Activated naive CD4-positive, alpha-beta T cell treated with anti-CD3 and anti-CD28 coated beads, Interleukin-2, amount 50 U/mL, for 24 hours (primary cell): ENCODE measurements around the gene RNASE4.
"Not testable (repeated sequence)": the region's sequence is repeated elsewhere in the genome, so short reads cannot be mapped to it uniquely, and the experiment has no call there.

ENCODE experiments used
- H3K27ac Mint-ChIP-seq: one replicate; pipeline ENCODE4 v1.8.0; 2021; ENCODE audit warnings: mild to moderate bottlenecking, mixed read lengths
- H3K27me3 Mint-ChIP-seq: one replicate; pipeline ENCODE4 v1.8.0; 2021; ENCODE audit warnings: mixed read lengths
- H3K36me3 Mint-ChIP-seq: one replicate; pipeline ENCODE4 v1.8.0; 2021; ENCODE audit warnings: mixed read lengths
- H3K4me1 Mint-ChIP-seq: one replicate; pipeline ENCODE4 v1.8.0; 2021; ENCODE audit warnings: mixed read lengths
- H3K4me3 Mint-ChIP-seq: one replicate; pipeline ENCODE4 v1.8.0; 2021; ENCODE audit warnings: mild to moderate bottlenecking, mixed read lengths
- H3K9me3 Mint-ChIP-seq: one replicate; pipeline ENCODE4 v1.8.0; 2021; ENCODE audit warnings: mixed read lengths

RNASE4 gene

DNA sequence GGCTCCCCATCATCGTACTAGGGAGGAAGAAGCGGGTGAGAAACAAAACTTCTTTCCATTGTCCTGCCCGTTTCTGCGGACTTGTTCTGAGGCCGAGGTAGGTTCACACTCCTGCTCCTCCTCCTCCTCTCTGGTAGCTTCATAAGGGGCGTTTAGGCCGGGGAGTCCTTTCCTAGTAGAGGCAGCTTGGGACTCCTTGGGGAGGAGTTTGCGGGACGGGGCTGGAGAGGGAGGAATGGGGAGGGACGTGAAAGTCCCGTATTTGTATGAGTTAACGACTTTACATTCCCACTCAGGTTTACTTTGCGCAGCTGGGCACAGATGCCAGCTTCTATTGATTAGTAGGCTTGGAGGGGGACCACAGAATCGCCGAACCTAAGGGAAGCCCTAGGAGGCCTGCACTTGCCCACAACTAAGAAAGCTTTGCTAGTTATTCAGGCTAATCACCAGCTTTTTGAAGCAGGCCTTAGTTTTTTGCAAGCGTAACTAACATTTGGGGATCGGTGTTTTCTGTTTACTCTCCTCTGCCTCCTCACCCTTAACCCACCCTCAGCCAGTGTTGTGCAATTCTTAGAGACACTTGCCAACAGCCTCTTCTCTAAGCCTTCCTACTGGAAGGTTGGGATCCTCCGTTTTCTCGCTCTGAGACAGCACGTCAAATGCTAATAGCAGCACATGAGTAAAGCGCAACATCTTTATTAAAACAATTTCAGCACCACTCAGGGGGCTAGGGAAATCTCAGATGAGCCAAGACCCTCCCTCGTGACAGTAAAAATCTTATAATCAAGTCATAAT is 499 bp downstream of the RNASE4 start:
- Mint-ChIP-seq H3K4me3 (peak overlapping the region; percentile 50), H3K4me1 (peaks cover 26% of the 10 kb centered on the region), H3K27me3 (no peaks in the 10 kb centered on the region), H3K36me3 (no peaks in the 10 kb centered on the region), H3K27ac (peak overlapping the region; percentile 73), H3K9me3 (no peaks in the 10 kb centered on the region)

DNA sequence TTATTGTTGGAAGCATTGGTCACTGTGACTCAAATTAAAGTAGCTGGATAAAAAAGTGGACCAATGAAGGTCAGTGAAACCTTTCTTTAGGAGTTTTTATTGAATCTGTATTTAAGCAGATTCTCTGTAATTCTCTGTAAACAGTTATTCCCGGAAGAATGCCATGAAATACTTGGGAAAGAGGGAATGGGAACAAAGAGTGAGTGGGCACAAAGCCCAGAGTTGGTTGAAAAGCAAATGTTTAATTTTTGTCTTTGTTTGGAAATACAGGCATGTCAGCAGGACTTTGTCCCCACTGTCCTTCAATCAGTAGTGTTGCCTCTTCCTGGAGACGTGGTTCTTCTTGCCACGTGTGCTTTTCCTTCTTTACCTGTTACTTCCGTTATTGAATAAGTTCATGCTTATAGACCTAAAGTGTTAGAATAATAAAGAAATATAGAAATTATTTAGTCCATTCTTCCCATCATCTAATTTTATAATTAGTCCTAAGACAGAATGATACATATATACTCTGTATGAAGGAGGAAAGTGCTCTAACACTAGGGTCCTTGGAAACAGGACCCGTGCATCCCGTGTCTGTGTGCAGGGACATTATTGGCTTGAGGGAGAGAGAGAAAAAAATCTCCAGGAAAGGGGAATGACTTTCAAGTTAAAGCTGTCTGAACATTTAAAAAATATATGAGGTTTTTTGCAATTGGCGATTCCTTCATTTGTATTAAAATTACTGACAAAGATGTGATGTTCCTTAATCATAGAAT is 2.2 kb downstream of the RNASE4 start:
- Mint-ChIP-seq H3K9me3 (no peaks in the 10 kb centered on the region), H3K27ac (no peak overlapping the region), H3K4me3 (no peak overlapping the region), H3K36me3 (no peaks in the 10 kb centered on the region), H3K27me3 (no peaks in the 10 kb centered on the region), H3K4me1 (peaks cover 16% of the 10 kb centered on the region)

DNA sequence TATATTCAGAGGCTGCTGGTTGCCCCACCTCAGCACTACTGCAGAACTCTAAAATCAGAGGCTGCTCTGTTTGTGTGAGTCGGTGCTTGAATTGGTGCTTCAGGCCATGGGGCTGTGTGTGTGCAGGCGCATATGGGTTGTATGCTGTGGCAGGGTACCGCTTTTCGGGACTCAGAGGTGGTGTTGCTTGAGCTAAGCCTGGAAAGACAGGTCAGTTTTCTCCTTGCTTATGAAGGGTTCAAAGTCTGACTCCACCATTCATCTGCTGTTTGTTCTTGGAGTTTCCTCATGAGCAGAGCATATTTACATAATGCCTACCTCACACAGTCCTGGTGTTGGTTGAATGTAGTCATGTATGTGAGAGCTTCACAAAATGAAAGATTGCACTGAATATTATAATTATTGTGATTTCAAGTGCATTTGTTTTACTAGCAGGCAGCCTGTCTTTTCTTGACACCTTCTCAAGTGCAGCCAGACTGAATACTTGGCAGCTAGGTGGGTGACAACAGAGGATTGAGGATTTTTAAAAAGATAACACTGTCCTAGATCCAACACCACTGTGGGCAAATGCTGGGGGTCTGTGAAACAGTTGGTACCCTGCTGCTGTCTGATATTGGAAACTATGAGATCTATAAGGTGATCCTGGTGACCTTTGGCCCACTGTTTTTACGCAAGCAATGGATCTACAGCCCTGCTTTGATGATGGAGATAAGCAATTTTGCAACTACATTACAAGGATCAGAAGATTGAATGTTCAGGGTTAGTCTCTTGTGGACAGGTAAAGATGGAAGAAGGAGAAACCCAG is 3.2 kb downstream of the RNASE4 start:
- no peak overlapping the region for H3K4me3 Mint-ChIP-seq
- no peaks in the 10 kb centered on the region for H3K36me3 Mint-ChIP-seq
- no peak overlapping the region for H3K27ac Mint-ChIP-seq
- no peaks in the 10 kb centered on the region for H3K27me3 Mint-ChIP-seq
- no peaks in the 10 kb centered on the region for H3K9me3 Mint-ChIP-seq
- peaks cover 11% of the 10 kb centered on the region for H3K4me1 Mint-ChIP-seq

DNA sequence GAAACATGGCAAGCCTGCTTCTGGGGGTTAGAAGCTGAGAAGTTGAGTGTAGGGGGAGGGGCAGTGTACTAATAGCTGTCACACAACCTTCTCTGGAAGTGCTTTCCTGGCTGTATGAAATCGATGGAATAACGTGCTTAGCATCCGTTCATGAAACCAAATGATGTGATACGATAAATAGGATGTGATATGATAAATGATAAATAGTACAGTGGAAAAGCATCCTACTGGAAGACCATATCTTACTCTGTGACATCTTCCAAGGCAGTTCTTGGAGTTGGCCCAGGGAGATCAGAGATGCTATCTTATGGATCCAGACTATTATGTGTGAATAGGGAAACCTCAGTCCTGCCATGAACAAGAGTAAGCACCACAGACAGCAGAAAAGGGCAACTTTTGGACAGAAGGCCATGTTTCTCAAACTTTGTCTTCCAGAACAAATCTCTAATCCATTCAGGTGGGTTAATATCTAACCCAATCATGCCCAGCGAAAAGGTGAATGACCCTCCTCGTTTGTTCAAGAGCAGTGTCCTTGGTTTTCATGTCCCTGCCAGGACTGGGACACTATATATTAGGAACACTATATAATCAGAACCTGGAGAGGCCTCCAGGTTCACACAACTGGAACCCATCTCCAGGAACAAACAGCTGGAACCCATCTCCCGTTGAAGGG is 3.9 kb downstream of the RNASE4 start, which contains the start of gene ANG:
Gene ANG, plus strand, starts transcription at position 598 of the 673 bp plus-strand sequence. CDS start 4,801 bp downstream, outside the sequence.
- H3K9me3 Mint-ChIP-seq: no peaks in the 10 kb centered on the region
- H3K27me3 Mint-ChIP-seq: no peaks in the 10 kb centered on the region
- no peak within 1 kb of the TSS for H3K27ac Mint-ChIP-seq
- H3K36me3 Mint-ChIP-seq: no peaks in the 10 kb centered on the region
- no peak within 1 kb of the TSS for H3K4me3 Mint-ChIP-seq
- peaks cover 11% of the 10 kb centered on the region for H3K4me1 Mint-ChIP-seq

DNA sequence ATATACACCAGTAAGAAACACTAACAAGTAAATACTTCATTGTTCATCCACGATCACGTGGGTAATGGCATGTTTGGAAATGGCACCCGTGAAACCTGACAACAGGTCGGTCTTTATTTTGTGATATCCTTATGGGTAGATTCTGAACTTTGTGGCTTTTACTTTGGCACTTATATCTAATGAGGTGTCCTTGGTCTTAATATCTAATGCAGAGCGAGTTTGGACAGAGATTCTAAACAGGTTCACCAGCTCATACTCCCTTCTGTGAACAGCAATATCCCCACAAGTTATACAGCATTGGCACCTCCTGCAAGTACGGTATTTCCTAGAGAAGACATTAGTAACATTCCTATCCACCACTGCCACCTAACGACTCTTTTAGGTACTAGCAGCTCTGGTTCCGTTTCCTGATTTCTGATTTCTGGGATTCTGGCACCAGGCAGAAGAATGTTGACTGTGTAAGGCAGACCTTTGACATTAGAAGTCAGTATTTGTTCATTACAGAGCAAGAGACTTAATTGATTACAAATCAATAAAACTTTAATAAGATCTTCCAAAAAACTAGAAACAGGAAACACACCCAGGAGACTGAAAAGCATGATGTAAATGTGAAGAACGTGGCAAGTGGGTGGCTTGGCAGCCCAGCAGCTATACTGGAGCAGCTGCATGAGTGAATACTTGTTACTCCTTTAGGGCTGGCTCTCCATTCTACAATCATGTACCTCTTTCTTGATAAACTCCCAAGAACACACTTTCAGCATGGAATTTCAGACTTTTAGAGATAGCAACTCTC is 6.7 kb downstream of the RNASE4 start:
- Mint-ChIP-seq H3K36me3 (no peaks in the 10 kb centered on the region), H3K4me3 (no peak overlapping the region), H3K27me3 (peaks cover 2% of the 10 kb centered on the region), H3K27ac (no peak overlapping the region), H3K9me3 (no peaks in the 10 kb centered on the region), H3K4me1 (peaks cover 7% of the 10 kb centered on the region)

DNA sequence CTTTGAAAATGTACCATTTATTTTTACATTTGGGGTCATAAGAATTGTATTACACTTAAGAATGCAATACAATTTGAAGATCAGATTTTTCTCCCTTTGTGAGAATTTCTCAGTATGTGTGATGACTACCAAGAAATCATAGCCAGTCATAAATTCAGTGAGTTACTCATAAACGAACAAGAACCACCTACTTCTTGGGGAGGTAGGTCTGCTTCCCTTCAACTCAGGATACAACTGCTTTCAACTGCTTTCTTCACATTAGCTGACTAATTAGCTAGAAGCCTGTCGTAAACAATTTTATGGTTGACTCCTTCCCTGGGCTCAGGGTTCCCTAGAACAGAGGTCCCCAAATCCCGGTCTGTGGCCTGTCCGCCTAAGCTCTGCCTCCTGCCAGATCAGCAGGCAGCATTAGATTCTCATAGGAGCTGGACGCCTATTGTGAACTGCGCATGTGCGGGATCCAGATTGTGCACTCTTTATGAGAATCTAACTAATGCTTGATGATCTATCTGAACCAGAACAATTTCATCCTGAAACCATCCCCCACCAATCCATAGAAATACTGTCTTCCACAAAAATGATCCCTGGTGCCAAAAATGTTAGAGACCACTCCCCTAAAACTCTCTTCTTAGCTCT is 7.9 kb downstream of the RNASE4 start:
- Mint-ChIP-seq H3K36me3 (no peaks in the 10 kb centered on the region), H3K9me3 (no peaks in the 10 kb centered on the region), H3K27ac (no peak overlapping the region), H3K4me3 (no peak overlapping the region), H3K27me3 (peaks cover 2% of the 10 kb centered on the region), H3K4me1 (peaks cover 7% of the 10 kb centered on the region)

DNA sequence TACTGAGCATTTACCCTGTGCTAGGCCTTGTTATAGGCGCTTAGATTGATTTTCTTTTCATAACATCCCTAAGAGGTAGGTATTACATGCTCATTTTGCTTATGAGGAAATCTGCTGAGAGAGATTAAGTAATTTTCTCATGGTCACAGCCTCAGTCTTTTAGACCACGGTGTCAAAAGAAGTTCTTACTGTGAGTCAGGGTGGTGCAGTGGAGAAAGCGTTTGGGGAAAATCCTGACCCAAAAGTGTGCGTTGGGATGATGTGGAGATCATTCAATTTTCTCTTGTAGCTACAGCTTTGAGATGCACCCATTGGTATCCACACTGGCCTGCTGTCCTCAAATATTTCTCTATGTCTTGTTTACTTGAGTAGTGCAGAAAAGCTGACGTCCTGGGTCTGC is 12.4 kb downstream of the RNASE4 start:
- H3K27ac Mint-ChIP-seq: no peak overlapping the region

DNA sequence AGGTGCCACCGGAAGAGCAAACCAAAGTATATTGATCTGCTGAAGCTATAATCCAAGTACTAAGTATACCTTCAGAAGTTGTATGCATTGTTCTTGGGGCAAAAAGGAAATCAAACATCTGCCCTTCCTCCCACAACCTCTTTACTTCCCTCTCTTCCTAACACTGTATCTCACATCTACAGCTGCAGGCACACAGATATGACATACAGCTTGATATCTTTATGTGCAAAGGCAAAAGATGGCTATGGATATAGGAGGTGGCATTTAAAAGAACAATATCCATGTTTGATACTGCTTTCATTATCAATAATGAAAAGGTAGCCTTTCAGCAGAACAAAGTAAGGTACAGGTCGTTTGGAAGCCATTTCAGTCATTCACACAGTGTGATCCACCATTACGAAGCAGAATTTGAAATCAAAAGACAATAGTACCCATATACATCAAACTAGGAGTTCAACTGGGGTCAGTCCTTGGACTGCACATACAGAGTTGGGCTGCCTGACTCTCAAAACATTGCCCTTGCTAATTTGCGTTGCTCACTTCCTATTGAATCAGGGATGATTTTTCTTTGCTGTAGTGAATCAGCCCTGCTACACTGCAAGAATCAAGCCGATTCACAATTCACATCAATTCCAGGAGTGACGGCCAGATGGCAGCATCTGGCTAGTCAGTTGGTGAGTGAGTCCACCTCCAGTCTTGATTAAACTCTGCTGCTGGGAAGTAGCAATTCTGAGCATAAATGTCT is 13.1 kb downstream of the RNASE4 start:
- peaks cover 2% of the 10 kb centered on the region for H3K27me3 Mint-ChIP-seq
- H3K9me3 Mint-ChIP-seq: no peaks in the 10 kb centered on the region
- H3K27ac Mint-ChIP-seq: no peak overlapping the region
- no peaks in the 10 kb centered on the region for H3K4me1 Mint-ChIP-seq
- H3K36me3 Mint-ChIP-seq: no peaks in the 10 kb centered on the region
- H3K4me3 Mint-ChIP-seq: no peak overlapping the region

More for the DNA sequence above, 12.4 kb downstream of the RNASE4 start:
- Mint-ChIP-seq H3K36me3 (no peaks in the 10 kb centered on the region), H3K27me3 (peaks cover 2% of the 10 kb centered on the region), H3K9me3 (no peaks in the 10 kb centered on the region), H3K4me1 (no peaks in the 10 kb centered on the region), H3K4me3 (no peak overlapping the region)

DNA sequence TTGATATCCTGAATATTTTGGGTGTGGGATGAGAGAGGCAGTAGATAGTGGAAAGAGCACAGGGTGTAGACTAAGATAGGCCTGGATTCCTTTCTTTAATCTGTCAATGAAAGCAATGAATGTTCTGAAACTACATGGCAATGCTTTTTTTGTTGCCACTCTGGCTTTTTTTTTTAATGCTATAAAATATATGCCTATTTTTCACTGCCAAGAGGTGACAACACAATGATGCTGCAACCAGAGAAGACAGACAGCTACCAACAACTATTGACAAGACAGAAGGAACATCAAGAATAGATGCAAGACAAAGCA is 13.6 kb downstream of the RNASE4 start:
- Mint-ChIP-seq H3K4me3 (no peak overlapping the region), H3K4me1 (no peaks in the 10 kb centered on the region), H3K9me3 (no peaks in the 10 kb centered on the region), H3K27ac (no peak overlapping the region), H3K36me3 (no peaks in the 10 kb centered on the region), H3K27me3 (peaks cover 2% of the 10 kb centered on the region)

DNA sequence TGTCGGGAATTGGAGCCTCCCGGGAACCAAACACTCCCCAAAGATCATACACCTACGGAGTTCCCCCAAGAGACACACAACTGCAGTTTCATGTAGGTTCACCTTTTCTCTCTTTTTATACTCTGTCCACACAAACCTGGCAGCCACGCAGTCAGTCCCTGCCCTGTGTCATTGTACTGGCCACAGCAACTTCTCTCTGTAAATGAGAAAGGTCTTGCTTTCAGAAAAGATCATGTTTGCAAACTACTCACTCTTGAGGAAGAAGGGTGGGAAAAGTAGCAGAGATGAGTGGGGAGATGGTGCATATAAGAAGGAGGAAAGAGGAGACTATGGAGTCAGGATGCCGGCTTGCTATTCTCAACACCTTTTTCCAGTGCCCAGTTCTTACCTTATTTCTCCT is 14.6 kb downstream of the RNASE4 start:
- Mint-ChIP-seq H3K4me1 (no peaks in the 10 kb centered on the region), H3K27me3 (peaks cover 2% of the 10 kb centered on the region), H3K4me3 (no peak overlapping the region), H3K27ac (no peak overlapping the region), H3K36me3 (no peaks in the 10 kb centered on the region), H3K9me3 (no peaks in the 10 kb centered on the region)

DNA sequence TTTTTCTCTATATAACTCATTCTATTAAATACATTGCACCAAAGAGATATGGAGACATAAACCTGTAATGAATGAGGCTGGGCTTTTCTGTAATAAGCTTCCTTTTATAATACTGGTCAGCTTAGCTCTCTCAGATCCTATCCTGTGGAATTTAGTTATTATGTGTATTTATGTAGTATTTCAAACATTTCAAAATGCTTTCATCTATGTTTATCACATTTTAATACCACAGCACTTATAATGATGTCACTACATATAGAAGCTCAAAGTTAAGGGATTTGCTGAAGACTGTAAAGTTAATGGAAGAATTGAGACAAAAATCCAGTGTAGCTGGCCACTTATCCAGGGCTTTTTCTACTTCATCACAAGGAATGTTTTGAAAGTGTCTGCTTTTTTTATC is 15.6 kb downstream of the RNASE4 start:
- Mint-ChIP-seq H3K27ac (no peak overlapping the region), H3K4me1 (no peaks in the 10 kb centered on the region), H3K27me3 (peaks cover 2% of the 10 kb centered on the region), H3K4me3 (no peak overlapping the region), H3K9me3 (no peaks in the 10 kb centered on the region), H3K36me3 (no peaks in the 10 kb centered on the region)

DNA sequence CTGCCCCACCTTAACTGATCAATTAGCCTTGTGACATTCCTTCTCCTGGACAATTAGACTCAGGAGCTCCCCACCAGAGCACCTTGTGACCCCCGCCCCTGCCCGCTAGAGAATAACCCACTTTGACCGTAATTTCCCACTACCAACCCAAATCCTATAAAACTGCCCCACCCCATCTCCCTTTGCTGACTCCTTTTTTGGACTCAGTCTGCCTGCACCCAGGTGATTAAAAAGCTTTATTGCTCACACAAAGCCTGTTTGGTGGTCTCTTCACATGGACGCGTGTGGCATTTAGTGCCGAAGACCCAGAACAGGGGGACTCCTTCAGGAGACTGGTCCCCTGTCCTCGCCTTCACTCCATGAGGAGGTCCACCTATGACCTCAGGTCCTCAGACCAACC is 16.6 kb downstream of the RNASE4 start:
- H3K9me3 Mint-ChIP-seq, H3K4me3 Mint-ChIP-seq, H3K27ac Mint-ChIP-seq, H3K27me3 Mint-ChIP-seq, H3K36me3 Mint-ChIP-seq, H3K4me1 Mint-ChIP-seq: not testable (repeated sequence)

DNA sequence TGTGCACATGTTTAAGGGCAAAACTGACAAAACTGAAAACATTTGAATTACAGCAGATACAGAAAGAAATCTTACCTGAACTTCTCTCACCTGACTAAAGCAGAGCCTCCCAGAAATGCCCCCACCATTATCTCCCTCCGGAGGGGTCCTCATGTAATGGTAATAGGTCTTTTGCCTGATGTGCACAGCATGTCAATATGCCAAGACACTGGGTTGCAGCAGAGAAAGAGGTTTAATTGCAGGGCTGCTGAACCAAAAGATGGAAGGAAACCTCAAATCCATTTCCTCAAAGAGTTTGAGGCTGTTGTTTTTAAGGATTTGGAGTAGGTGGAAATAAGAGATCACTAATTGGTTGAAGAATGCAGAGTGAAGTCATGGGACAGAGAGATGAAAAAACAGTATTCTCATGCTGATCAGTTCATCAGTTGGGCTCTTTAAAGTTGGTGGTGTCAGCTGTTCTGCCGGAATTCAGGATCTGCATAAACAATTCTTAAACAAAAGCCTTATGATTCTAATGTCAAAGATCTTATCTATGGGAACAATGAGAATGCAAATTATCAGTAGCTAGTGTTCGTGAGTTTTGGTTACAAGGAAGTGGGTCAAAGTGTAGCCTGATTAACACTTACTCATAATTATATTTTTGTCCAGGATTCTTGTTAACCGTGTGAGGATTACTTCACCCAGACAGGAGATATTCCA is 22.4 kb downstream of the RNASE4 start:
- no peaks in the 10 kb centered on the region for H3K9me3 Mint-ChIP-seq
- no peak overlapping the region for H3K4me3 Mint-ChIP-seq
- no peaks in the 10 kb centered on the region for H3K27me3 Mint-ChIP-seq
- H3K27ac Mint-ChIP-seq: no peak overlapping the region
- H3K4me1 Mint-ChIP-seq: no peaks in the 10 kb centered on the region
- H3K36me3 Mint-ChIP-seq: no peaks in the 10 kb centered on the region
